HG03175 (cell line): ENCODE results near the gene GATAD2A.

Experiments used
- ATAC-seq: cut with Tn5 transposase; IDR thresholded peaks from one replicate; pipeline ENCODE4 v1.9.1; 2021; ENCODE audit warnings: mild to moderate bottlenecking, moderate library complexity; ENCODE audit not compliant: unreplicated experiment

GATAD2A gene

DNA sequence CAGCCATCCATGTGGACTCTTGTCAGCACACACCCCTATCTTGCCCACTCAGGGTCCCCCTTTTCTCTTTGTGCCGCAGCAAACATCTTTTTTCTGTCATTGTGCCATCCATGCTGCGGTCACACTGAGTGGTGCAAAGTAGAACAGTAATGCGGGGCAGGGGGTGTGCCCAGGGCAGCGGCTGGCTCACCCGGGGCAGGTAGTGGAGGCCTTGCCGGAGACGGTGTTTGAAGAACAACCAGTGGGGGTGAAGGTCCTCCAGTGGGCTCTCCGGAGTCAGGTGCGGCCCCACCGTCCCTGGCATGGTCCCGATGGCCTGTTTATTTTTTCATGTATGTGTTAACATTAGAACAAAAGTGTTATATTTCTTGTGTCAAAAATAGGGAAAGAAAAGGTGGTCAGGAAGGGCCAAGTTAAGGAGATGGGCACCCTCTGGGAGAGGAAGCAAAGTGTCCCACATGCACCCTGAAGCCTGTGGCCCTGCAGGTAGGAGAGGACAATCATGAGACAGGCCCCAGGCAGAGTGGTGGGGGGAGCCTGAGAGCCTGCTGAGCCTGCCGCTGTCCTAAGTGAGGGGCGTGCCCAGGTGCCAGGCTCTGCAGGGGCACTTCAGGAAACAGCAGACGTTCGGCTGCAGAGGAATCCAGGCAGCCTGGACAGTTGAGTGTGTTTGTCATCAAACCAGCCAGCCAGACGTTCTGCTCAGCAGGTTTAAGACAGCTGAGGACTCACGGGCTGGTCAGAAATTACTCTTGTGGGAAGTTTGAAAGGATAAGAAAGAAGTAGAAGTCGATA, 97.5 kb downstream of the GATAD2A start:
- ATAC-seq, result no peak

DNA sequence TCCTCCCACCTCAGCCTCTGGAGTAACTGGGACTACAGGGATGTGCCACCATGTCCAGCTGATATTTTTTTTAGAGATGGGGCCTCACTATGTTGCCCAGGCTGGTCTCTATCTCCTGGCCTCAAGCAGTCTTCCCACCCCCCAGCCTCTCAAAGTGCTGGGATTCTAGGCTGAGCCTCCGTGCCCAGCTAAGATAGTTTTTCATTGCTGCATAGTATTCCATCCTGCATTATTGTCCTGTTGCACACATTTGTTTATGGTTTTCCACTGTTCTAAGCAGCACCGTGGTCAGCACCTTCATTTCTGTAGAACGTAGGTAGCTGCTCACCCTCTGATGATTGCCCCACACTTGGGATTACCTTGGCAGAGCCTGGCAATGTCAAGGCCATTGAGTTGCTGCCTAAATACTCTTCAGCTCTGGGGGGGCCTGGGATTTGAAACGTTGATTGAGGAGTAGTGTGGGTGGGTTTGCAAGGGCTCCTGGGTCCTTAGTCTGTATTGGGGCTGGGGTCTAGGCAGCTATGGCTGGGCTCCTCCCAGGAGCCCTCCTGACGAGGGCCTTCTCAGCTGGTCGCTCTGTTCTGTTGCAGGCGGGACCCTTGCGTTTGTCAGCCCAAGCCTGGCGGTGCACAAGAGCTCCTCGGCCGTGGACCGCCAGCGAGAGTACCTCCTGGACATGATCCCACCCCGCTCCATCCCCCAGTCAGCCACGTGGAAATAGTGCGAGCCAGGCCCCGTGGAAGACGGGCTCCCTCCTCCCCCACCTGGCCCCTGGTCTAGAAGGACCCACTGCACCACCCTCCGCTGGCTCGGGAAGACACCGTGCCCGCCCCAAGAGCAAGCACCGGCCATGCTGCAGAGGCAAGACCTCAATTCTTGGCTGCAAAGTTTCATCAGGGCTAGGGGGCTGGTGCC, 99.5 kb downstream of the GATAD2A start:
- ATAC-seq, result no peak

DNA sequence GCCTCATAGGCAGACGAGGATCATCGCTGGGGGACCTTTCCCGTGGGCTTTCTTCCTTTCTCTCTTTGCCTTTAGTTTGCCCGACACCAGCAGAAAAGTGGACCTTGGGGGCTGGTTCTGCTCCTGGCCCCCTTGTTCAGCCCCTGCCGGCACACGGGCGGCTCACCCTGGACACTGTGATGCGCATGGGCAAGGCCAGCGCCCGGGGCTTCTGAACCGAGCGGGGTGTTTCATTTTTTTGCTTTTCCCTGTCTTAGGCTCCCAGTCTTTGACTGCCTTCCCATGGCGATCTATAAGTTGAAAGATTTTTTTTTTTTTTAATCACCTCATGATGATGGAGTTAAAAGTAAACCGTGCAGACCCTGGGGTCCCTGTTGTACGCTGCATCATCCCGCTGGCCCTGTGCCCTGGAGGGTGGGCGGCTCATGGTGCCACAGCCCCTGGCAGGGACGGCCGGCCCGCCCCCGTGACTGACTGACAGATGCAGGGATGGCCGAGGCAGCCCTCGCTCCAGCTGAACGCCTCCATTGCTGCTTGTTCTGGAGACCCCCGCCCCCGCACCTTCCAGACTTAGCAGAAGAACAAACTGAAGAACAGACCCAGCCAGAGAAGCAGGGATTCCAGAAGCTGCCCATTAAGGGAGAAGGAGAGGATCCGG, 100.3 kb downstream of the GATAD2A start:
- no peak for ATAC-seq

DNA sequence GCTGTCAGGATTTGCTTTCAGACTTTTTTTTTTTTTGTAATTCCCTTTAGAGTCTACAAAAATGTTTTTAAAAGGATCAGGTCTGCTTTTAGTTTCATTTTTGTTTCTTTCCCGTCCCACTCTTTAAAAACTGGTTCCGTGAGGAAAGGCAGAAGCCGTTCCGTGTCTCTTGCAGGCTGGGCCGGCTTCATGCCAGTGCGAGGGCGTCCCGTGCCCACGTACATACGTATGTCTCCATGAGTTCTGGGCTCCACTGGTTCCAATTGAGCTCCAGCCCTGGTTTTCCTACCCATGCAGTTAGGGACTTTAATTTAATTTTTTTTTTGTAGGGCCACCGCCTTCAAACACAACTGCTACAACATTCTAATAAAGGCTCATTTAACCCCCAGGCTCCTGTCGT, 101.1 kb downstream of the GATAD2A start:
- ATAC-seq, result no peak

DNA sequence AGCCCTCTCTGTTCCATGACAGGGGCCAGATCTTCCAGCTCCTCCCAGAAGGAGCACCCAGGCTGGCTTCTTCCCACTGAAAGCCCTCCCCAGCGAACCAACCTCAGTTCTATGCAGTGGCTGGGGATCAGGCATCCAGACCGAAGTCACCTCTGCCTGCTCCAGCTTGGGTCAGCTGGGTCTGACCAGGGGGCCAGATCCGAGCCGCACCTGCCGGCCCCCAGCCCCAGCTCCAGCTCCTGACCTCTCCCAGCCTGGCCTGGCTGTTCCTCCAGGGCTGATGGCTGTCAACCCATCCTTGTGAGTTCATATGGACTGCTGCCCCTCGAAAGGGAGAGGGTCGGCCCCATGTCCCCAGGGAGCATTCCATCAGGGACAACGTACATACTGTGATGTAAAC, 101.9 kb downstream of the GATAD2A start:
- no peak for ATAC-seq

DNA sequence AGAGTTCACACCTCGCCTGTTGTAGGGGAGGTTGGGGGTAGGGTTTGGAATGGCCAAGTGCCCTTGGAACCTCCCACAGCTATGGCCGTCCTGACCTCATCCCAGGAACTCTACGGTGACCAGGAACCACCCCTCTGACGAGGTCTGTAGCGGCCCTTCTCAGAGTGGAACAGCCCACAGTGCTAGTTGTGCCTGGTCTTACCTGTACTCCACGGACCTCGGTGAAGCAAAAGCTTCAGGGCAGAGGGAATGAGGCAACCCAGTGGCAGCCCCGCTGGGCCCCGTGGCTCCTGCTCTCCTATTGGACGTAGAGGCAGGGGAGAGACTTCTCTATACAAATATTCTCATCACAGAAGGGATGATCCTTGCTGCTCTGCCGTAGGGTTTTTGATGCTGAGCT, 102.7 kb downstream of the GATAD2A start:
- no peak for ATAC-seq

DNA sequence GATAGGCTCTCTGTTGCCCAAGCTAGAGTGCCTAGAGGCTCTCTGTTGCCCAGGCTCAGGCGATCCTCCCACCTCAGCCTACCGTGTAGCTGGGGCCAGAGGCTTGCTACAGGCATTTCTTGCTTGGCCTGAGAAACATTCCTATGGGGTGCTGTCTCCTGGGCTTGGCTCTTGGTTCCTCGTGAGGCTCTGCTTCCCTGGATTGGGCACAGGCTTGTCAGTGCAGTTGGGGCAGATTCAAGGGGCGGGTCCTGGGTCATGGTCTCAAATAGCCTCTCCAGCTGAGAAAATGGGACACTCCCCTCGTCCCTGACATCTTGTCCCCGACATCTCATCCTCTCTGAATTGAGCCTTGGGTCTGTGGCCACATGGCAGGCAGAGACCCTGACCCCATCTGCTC, 105.0 kb downstream of the GATAD2A start:
- no peak for ATAC-seq

DNA sequence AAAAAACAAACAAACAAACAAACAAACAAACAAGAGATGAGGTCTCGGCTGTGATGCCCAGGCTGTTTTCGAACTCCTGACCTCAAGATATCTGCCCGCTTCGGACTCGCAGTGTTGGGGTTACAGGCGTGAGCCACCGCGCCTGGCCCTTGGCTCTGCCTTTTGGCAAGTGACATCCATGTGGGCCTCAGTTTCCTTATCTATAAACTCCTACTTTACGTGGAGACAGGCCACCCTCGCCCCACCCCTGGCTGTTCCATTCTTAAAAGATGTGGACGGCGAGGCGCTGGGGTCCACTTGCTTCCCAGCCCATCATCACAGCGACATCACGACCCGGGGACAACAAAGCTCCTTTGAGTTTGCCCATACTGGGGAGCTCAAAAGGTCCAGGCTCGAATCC, 108.2 kb downstream of the GATAD2A start:
- no peak for ATAC-seq

DNA sequence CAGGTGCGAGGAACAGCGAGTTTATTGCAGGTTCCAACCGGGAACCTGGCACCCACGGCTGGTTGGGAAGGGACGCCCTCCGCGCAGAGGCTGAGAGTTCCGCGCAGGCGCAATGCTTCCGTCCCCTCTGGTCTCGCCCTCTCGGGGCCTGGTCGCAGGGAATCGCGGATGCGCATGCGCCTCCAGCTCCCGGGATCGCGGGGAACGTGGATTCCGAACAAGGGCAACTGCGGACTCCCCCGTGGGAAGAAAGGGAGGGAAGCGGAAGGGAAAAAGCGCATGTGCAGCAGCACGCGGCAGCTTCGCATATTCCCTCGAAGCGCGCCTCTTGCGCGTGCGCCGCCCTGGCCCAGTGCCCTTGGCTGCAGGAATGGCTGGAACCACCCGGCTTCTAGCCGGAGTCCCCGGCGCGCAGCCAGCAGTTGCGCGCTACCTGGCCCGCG, 108.8 kb downstream of the GATAD2A start:
- ATAC-seq, result no peak

DNA sequence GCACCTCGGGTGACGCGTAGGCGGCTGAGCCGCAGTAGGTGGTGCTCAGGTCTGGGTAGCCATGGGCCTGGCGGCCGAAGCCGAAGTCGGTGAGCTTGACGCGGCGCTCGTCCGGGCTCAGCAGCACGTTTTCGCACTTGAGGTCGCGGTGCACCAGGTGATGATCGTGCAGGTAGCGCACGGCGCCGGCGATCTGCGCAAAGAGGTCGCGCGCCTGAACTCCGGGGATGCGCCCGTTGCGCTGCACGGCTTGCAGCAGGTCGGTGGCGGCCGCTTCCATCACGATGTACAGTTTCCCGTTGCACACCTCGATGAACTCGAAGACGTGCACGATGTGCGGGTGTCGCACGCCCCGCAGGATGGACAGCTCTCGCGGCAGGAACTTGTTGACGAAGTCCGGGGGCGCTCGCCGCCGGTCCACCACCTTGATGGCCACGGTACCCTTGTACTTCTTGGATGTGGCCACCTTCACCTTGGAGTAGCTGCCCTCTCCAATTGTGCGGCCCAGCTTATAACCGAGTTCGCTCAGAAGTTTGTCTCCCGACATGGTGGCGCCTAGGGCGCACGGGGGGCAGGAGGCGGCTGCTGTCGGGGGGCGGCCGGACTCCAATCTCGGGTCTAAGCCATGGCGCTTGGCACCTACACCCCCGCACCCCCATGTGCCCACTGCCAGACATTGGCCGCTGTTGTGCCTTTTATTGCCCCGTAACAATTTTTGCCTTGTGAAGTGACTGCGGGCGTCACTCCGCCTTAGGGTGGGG, 109.6 kb downstream of the GATAD2A start, which contains the start of gene TSSK6:
TSSK6 (minus strand) TSS at position 668 of the 761 bp plus-strand sequence; CDS start at position 547, 121 bp downstream.
- ATAC-seq, result no peak

DNA sequence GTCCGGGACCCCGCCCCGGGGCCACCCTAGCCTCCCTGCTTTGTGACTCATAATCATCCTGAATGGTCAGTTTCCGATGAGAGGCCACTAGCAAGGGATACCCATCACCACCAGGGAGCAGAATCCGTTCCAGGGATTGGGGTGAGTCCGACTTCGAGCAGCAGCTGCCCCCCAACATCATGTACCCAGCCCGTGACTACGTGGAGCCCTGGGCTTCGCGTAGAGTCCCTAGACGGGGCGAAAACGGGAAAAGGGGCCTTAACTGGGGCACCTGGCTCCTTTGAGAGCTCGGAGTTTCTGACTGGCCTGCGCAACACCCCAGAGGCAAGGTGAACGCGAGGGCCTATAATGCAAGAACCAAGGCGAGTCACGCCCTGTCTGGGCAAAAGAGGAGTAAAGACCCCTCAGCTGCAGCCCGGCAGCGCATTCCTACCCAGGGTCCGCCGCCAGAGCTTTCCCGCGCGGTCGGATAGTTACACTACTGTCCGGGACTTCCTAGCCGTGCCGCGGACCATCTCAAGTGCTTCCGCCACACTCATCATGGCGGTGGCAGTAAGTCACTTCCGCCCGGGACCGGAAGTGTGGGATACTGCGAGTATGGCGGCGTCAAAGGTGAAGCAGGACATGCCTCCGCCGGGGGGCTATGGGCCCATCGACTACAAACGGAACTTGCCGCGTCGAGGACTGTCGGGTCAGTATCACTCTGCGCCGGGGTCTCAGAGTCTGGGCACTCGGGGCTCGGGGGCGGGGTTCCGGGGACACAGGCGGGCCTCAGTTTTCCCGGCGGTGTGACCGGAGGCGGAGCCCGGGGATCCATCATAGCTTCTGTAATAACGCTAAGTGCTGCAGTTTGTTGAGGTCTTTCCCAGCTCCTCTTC, 110.4 kb downstream of the GATAD2A start, which contains the start of gene NDUFA13:
NDUFA13 (plus strand) TSS at position 584 of the 878 bp plus-strand sequence; CDS start at position 598, 14 bp downstream.
- ATAC-seq, result peak; percentile 85

DNA sequence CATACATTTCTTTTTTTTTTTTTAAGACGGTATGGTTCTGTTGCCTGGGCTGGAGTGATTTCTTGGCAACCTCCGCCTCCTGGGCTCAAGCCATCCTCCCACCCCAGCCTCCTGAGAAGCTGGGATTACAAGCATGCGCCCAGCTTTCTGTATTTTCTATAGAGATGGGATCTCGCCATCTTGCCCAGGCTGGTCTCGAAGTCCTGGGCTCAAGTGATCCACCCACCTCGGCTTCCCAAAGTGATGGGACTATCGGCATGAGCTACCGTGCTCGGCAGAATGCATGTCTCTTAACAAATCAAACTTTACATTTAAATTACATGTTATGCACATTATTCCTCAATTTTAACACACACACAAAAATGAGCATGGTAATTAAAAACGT, 111.8 kb downstream of the GATAD2A start:
- ATAC-seq, result no peak

DNA sequence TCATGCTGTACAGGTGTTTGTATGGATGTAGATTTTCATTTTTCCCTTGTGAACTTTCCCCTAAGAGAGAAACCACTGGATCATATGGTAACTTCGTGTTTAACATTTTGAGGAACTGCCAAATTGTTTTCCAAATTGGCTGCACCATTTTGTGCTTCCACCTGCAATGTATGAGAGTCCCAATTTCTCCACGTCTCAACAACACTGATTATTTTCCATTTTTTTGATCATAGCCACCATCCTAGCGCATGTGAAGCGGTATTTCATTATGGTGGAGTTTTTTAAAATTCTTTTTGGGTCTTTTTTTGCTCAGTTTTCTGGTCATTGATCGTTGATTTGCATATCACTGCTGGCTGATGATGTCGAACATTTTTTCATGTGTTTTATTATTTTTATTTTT, 115.5 kb downstream of the GATAD2A start:
- no peak for ATAC-seq

DNA sequence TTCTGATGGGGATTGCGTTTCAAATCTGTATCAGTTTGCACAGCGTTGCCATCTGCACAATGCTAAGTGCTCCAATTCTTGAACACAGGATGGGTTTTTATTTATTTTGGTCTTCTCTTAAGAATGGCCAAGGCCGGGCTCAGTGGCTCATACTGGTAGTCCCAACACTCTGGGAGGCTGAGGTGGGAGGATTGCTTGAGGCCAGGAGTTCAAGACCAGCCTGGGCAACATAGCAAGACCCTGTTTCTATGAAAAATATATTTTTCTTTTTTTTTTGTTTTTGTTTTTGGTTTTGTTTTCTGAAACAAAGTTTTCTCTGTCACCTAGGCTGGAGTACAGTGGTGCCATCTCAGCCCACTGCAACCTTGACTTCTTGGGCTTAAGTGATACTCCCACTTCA, 117.7 kb downstream of the GATAD2A start:
- ATAC-seq, result no peak

DNA sequence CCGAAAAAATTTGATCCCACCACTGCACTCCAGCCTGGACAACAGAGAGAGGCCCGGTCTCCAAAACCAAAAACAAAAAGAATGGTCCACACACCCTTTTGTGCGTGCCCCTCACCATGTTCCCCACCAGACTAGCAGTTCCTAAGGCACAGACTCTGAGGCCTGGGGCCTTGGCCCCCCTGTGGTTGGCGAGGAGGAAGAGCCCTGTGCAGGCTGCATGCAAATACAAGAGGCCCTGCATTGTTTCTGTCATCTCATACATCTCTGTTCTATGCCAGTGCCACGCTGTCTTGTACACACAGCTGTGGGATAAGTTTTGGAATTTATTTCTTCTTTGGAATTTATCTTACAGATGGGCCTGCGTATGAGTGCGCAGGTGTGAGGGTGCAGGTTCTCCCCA, 118.6 kb downstream of the GATAD2A start:
- ATAC-seq, result no peak

DNA sequence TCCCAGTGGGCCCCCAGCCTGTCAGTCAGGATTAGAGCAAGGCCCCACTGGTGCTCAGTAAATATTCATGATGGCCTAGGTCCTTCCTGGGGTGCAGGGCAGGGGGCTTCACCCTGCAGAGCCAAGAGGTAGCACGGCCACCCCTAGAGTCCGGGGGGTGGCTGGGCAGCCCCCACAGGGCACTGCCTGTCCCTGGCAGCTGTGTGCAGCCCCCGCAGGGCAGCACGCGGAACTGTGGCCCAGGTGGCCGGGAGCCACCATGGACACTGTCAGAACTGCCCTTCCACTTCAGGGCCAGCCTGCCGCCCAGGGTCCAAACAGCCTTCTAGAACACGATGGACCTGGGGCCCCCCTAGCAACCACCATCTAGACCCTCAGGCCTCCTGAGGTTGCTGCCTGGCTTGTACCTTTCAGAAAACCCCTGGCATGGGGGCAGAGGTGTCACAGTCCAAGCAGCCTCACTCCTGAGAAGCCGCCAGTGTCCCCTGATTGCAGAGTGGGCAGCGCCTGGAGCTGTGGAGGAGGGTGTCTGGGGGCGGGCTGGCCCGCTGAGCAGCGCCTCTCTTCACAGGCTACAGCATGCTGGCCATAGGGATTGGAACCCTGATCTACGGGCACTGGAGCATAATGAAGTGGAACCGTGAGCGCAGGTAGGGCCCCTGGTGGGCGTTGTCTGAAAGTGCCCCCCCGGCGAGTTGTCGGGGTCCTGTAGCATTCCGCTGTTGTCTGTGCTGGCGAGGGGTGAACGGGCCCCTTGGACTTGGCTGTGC, 120.3 kb downstream of the GATAD2A start:
- ATAC-seq, result no peak

DNA sequence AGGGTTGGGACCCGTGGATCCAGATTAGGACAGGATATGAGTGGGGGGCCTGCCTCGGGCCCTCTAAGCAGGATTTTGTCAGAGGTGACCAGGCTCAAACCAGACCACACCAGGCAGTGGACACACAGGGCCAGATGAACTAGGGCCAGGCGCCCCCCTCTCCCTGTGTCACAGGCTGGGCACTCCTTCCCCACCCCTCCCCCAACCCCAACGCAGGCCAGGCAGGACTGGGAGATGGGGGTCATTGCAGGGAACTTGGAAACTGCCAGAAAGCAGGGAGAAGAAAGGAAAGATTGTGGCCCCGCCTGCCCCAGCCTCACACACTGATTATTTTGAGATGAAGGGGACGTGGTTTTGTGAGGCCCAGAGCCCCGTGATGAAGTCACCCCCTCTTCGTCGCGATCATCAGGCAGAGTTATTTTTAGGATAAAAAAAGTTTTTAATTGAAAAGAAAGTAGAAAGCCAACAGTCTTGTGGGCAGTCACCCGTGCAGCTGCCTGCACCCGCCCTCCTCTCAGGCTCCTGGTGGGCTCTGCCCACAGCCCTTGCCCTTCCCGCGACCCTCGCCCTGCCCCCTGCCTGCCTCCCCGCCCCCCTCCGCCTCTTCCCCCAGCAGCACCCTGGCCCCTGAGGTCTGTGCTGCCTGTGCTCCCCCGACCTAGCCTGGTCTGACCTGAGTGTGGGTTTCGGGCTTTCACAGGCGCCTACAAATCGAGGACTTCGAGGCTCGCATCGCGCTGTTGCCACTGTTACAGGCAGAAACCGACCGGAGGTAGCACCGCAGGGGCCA, 121.3 kb downstream of the GATAD2A start:
- no peak for ATAC-seq

DNA sequence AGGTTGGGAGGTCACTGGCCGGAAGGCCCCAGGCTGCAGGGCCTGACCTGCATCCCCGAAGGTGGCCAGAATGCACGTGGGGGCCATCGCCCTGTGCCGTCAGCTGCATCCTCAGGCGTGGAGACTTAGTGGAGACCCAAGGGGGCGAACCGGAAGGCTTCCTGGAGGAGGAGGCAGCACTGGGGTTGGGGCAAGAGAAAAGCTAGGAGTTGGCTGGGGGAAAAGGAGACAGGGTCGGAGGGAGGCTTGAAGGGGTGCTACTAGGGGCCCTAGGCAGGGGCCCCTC, 121.8 kb downstream of the GATAD2A start:
- no peak for ATAC-seq
